ENCODE measurements around the gene TYW1. TPM values are rescaled to one million over a fixed set of nuclear protein-coding genes. Genes with fewer than 3 reads are reported as not detected.
"Not testable (repeated sequence)": the region's sequence is repeated elsewhere in the genome, so short reads cannot be mapped to it uniquely, and the experiment has no call there.

Gene TYW1
- total RNA-seq, 4 donors from 2014 or later = 10.7 to 14.2 (median 13.0) TPM

- WGBS = 85% methylated on average over 2 of the region's 2 CpGs
- intact Hi-C loops (cut with DNase I); DNase-seq (ENCODE audit: extremely low spot score); H3K36me3 ChIP-seq; H3K9me3 ChIP-seq; H3K4me3 ChIP-seq; H3K27ac ChIP-seq (replicated peaks in 1 of 4); H3K4me1 ChIP-seq; H3K27me3 ChIP-seq: not testable (repeated sequence)
Measured at GRCh38 chr7:67141001-67141400, 144.4 kb downstream of the TYW1 start.

GRCh38 chr7:67143091-67143786 lies 146.6 kb downstream of the TYW1 start:
- H3K36me3 ChIP-seq; H3K9me3 ChIP-seq; intact Hi-C loops (cut with DNase I); H3K27me3 ChIP-seq; H3K27ac ChIP-seq (replicated peaks in 1 of 4); H3K4me3 ChIP-seq; DNase-seq (ENCODE audit: extremely low spot score); H3K4me1 ChIP-seq: not testable (repeated sequence)
- WGBS = 82% methylated on average over 9 of the region's 9 CpGs

GRCh38 chr7:67145581-67146193 lies 149.1 kb downstream of the TYW1 start:
- DNase-seq (ENCODE audit: extremely low spot score); intact Hi-C loops (cut with DNase I); H3K4me1 ChIP-seq; H3K27me3 ChIP-seq; H3K27ac ChIP-seq (replicated peaks in 1 of 4); H3K9me3 ChIP-seq; H3K36me3 ChIP-seq; H3K4me3 ChIP-seq: not testable (repeated sequence)
- 96% methylated on average over 3 of the region's 3 CpGs for WGBS

GRCh38 chr7:67149131-67149530 lies 152.5 kb downstream of the TYW1 start:
- H3K27me3 ChIP-seq; intact Hi-C loops (cut with DNase I); H3K9me3 ChIP-seq; H3K4me3 ChIP-seq; H3K36me3 ChIP-seq; DNase-seq (ENCODE audit: extremely low spot score); H3K27ac ChIP-seq (replicated peaks in 1 of 4); H3K4me1 ChIP-seq: not testable (repeated sequence)

- H3K4me3 ChIP-seq; H3K27ac ChIP-seq (replicated peaks in 1 of 4); H3K4me1 ChIP-seq; H3K27me3 ChIP-seq; DNase-seq (ENCODE audit: extremely low spot score); H3K9me3 ChIP-seq; intact Hi-C loops (cut with DNase I): not testable (repeated sequence)
- H3K36me3 ChIP-seq = peaks cover 0 to 20% (median 10%) of the 10 kb centered on the region in 4 donors
Measured at GRCh38 chr7:67154374-67154773, 157.7 kb downstream of the TYW1 start.

- H3K27ac ChIP-seq (replicated peaks in 1 of 4); H3K4me1 ChIP-seq; H3K9me3 ChIP-seq; intact Hi-C loops (cut with DNase I); DNase-seq (ENCODE audit: extremely low spot score); H3K27me3 ChIP-seq; H3K4me3 ChIP-seq: not testable (repeated sequence)
- H3K36me3 ChIP-seq = peaks cover 0 to 20% (median 10%) of the 10 kb centered on the region in 4 donors
- WGBS = no CpG with 5 or more reads among the region's 7 CpGs
Measured at GRCh38 chr7:67156064-67156463, 159.4 kb downstream of the TYW1 start.

GRCh38 chr7:67163285-67163684 lies 166.7 kb downstream of the TYW1 start:
- H3K4me1 ChIP-seq; intact Hi-C loops (cut with DNase I); H3K36me3 ChIP-seq; DNase-seq (ENCODE audit: extremely low spot score); H3K27ac ChIP-seq (replicated peaks in 1 of 4); H3K4me3 ChIP-seq; H3K9me3 ChIP-seq; H3K27me3 ChIP-seq: not testable (repeated sequence)
- 81% methylated on average over 5 of the region's 5 CpGs for WGBS

- H3K27ac ChIP-seq (replicated peaks in 1 of 4); H3K9me3 ChIP-seq; DNase-seq (ENCODE audit: extremely low spot score); H3K36me3 ChIP-seq; H3K4me3 ChIP-seq; intact Hi-C loops (cut with DNase I); H3K27me3 ChIP-seq; H3K4me1 ChIP-seq: not testable (repeated sequence)
- 90% methylated on average over 3 of the region's 3 CpGs for WGBS
Measured at GRCh38 chr7:67171151-67171550, 174.5 kb downstream of the TYW1 start.

- peak in 1 of 3 experiments; percentile 38 for TF ChIP-seq CTCF (IDR thresholded peaks at IDR 0.05)
- H3K4me3 ChIP-seq; H3K9me3 ChIP-seq; DNase-seq (ENCODE audit: extremely low spot score); H3K36me3 ChIP-seq; intact Hi-C loops (cut with DNase I); H3K27ac ChIP-seq (replicated peaks in 1 of 4); H3K27me3 ChIP-seq: not testable (repeated sequence)
- 24% methylated on average over 6 of the region's 6 CpGs for WGBS
- peaks cover 0 to 14% (median 5%) of the 10 kb centered on the region in 4 donors for H3K4me1 ChIP-seq
Measured at GRCh38 chr7:67176730-67177129, 180.1 kb downstream of the TYW1 start.

- H3K9me3 ChIP-seq; H3K4me3 ChIP-seq; DNase-seq (ENCODE audit: extremely low spot score); H3K27me3 ChIP-seq; intact Hi-C loops (cut with DNase I); H3K27ac ChIP-seq (replicated peaks in 1 of 4); H3K36me3 ChIP-seq: not testable (repeated sequence)
- H3K4me1 ChIP-seq = peaks cover 0 to 18% (median 8%) of the 10 kb centered on the region in 4 donors
- WGBS = 60% methylated on average over 5 of the region's 5 CpGs
Measured at GRCh38 chr7:67178915-67179688, 182.5 kb downstream of the TYW1 start.

- WGBS = 73% methylated on average over 12 of the region's 17 CpGs
- Histone ChIP-seq H3K27ac (replicated peaks in 1 of 4) (peak overlapping the region in 1 of 4 donors; percentile 35), H3K4me1 (peaks cover 0 to 20% (median 9%) of the 10 kb centered on the region in 4 donors)
- intact Hi-C loops (cut with DNase I); H3K9me3 ChIP-seq; DNase-seq (ENCODE audit: extremely low spot score); H3K4me3 ChIP-seq; H3K36me3 ChIP-seq; H3K27me3 ChIP-seq: not testable (repeated sequence)
Measured at GRCh38 chr7:67182956-67183750, 186.5 kb downstream of the TYW1 start.

All from esophagus muscularis mucosa (tissue), 4 donors.